Measurements from ENCODE around the gene ADRM1.

DNA sequence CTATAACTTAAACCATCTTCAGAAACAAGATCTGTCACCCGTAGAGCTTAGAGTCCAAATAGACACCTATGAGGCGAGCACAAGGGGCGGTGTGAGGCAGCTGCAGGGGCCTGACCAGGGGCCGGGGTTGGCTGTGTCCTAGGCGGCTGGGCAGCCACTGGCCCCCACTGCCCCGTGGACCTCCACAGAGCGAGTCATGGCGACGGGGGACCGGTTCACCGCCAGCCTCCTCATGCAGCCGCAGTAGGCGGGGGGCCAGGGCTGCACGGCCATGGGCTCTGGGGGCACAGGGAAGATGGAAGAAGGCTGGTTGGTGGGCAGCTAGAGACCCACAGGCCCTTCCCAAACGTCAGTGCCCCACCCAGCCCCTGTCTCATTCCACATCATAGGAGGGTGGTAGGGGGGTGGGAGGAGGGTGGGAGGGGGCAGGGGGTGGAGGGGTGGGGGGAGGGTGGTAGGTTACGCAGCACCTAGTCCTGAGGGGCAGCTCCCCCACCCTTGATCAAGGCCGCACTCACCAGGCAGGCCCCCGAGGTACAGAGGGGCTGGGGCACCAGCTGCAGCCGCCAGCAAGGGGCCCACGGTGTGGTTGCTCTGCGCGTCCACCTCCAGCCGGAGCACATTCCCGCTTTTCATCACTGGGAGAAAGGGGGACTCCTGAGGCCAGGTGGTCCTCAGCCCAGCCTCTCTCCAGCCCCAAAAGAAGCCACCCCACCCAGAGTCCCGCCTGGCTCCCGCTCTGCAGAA, 6.6 kb downstream of the ADRM1 start:
- TF ChIP-seq, protein P1, sequence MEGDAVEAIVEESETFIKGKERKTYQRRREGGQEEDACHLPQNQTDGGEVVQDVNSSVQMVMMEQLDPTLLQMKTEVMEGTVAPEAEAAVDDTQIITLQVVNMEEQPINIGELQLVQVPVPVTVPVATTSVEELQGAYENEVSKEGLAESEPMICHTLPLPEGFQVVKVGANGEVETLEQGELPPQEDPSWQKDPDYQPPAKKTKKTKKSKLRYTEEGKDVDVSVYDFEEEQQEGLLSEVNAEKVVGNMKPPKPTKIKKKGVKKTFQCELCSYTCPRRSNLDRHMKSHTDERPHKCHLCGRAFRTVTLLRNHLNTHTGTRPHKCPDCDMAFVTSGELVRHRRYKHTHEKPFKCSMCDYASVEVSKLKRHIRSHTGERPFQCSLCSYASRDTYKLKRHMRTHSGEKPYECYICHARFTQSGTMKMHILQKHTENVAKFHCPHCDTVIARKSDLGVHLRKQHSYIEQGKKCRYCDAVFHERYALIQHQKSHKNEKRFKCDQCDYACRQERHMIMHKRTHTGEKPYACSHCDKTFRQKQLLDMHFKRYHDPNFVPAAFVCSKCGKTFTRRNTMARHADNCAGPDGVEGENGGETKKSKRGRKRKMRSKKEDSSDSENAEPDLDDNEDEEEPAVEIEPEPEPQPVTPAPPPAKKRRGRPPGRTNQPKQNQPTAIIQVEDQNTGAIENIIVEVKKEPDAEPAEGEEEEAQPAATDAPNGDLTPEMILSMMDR (conservative IDR thresholded peaks at IDR 0.05; ENCODE audit: low read length): no peak
- TF ChIP-seq EZH2phosphoT487 (IDR thresholded peaks at IDR 0.05; ENCODE audit: borderline replicate concordance, low read depth, low read length): no peak

Data from OCI-LY7 (cell line).